Panc1 (cell line): ENCODE measurements around the gene FAM131B.

Experiments
- POLR2AphosphoS5 ChIP-seq: IDR thresholded peaks from 2 replicates; pipeline ENCODE4 v1.6.1; 2012; ENCODE audit warnings: mild to moderate bottlenecking, low read depth, low read length, moderate library complexity
- SIN3A ChIP-seq: IDR thresholded peaks from 2 replicates; pipeline ENCODE4 v1.6.1; 2012; ENCODE audit warnings: low read depth, mild to moderate bottlenecking, low read length, moderate library complexity, borderline replicate concordance; ENCODE audit not compliant: insufficient read depth
- TF ChIP-seq, protein P1 (sequence below): fragments of 450-650 bp; IDR thresholded peaks from 2 replicates; pipeline ENCODE4 v1.5.1; 2017; ENCODE audit warnings: mild to moderate bottlenecking
- TF ChIP-seq, protein P2 (sequence below), 2 experiments: IDR thresholded peaks; 2 replicates each; pipeline ENCODE4 v1.6.1; 2011 to 2012; ENCODE audit warnings: low read depth in 2 of 2, control low read depth in 1 of 2, low read length in 1 of 2, mild to moderate bottlenecking in 1 of 2, moderate library complexity in 1 of 2; ENCODE audit not compliant: insufficient read depth in 1 of 2

- TF ChIP-seq, protein P1, sequence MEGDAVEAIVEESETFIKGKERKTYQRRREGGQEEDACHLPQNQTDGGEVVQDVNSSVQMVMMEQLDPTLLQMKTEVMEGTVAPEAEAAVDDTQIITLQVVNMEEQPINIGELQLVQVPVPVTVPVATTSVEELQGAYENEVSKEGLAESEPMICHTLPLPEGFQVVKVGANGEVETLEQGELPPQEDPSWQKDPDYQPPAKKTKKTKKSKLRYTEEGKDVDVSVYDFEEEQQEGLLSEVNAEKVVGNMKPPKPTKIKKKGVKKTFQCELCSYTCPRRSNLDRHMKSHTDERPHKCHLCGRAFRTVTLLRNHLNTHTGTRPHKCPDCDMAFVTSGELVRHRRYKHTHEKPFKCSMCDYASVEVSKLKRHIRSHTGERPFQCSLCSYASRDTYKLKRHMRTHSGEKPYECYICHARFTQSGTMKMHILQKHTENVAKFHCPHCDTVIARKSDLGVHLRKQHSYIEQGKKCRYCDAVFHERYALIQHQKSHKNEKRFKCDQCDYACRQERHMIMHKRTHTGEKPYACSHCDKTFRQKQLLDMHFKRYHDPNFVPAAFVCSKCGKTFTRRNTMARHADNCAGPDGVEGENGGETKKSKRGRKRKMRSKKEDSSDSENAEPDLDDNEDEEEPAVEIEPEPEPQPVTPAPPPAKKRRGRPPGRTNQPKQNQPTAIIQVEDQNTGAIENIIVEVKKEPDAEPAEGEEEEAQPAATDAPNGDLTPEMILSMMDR = no peak
- TF ChIP-seq, protein P2, sequence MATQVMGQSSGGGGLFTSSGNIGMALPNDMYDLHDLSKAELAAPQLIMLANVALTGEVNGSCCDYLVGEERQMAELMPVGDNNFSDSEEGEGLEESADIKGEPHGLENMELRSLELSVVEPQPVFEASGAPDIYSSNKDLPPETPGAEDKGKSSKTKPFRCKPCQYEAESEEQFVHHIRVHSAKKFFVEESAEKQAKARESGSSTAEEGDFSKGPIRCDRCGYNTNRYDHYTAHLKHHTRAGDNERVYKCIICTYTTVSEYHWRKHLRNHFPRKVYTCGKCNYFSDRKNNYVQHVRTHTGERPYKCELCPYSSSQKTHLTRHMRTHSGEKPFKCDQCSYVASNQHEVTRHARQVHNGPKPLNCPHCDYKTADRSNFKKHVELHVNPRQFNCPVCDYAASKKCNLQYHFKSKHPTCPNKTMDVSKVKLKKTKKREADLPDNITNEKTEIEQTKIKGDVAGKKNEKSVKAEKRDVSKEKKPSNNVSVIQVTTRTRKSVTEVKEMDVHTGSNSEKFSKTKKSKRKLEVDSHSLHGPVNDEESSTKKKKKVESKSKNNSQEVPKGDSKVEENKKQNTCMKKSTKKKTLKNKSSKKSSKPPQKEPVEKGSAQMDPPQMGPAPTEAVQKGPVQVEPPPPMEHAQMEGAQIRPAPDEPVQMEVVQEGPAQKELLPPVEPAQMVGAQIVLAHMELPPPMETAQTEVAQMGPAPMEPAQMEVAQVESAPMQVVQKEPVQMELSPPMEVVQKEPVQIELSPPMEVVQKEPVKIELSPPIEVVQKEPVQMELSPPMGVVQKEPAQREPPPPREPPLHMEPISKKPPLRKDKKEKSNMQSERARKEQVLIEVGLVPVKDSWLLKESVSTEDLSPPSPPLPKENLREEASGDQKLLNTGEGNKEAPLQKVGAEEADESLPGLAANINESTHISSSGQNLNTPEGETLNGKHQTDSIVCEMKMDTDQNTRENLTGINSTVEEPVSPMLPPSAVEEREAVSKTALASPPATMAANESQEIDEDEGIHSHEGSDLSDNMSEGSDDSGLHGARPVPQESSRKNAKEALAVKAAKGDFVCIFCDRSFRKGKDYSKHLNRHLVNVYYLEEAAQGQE (IDR thresholded peaks at IDR 0.05; ENCODE audit: insufficient read depth in 1 of 2, low read depth in 2 of 2, low read length in 1 of 2) = no peak
- TF ChIP-seq SIN3A (no peak), POLR2AphosphoS5 (no peak)
These were observed 43.9 kb downstream of the FAM131B start for GRCh38 chr7:143318661-143319060.
